ENCODE measurements around the gene TRAPPC14.

DNA sequence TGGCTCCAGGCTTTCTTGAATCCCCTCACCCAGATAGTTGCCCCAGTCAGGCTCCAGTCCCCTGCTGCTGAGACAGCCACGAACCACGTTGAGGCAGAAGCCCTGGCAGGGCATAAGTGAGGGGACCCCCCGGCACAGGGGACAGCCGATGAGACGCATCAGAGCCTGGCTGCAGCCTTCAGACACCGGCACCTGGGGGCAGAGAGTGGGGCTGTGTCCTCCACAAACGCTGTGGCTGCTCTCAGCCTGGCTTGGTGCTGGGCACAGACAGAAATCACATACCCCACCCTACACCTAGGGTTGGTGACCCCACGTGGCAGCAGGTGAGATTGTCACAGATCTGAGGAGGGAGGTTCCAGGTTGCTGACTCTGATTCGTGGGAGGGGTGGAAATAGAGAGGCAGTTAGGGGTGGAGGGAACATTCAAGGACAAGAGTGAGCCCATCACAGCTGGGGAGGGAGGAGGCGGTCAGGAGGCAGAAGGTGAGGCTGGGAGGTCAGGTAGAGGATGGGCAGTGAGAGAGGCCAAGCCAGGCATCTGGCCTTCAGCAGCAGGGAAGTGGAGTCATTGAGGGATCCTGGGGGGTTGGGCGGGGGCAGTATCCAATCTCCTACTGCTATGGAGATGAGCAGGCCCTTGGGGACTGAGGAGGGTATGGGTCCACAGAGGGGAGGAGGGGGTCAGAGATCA is 15.4 kb upstream of the TRAPPC14 start:
- TF ChIP-seq, protein P1, sequence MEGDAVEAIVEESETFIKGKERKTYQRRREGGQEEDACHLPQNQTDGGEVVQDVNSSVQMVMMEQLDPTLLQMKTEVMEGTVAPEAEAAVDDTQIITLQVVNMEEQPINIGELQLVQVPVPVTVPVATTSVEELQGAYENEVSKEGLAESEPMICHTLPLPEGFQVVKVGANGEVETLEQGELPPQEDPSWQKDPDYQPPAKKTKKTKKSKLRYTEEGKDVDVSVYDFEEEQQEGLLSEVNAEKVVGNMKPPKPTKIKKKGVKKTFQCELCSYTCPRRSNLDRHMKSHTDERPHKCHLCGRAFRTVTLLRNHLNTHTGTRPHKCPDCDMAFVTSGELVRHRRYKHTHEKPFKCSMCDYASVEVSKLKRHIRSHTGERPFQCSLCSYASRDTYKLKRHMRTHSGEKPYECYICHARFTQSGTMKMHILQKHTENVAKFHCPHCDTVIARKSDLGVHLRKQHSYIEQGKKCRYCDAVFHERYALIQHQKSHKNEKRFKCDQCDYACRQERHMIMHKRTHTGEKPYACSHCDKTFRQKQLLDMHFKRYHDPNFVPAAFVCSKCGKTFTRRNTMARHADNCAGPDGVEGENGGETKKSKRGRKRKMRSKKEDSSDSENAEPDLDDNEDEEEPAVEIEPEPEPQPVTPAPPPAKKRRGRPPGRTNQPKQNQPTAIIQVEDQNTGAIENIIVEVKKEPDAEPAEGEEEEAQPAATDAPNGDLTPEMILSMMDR (conservative IDR thresholded peaks at IDR 0.05; ENCODE audit: low read depth, low read length) = no peak
- TF ChIP-seq EZH2phosphoT487 (IDR thresholded peaks at IDR 0.05; ENCODE audit: borderline replicate concordance, low read length) = no peak
- no peak for TF ChIP-seq EZH2 (IDR thresholded peaks at IDR 0.05; ENCODE audit: low read length, unreplicated experiment)
